ENCODE data around the gene CACNG3.
"Not testable (repeated sequence)": the region's sequence is repeated elsewhere in the genome, so short reads cannot be mapped to it uniquely, and the experiment has no call there.

Gene CACNG3

GRCh38 chr16:24337013-24337412, 80.9 kb downstream of the CACNG3 start:
- no peak for DNase-seq

DNA sequence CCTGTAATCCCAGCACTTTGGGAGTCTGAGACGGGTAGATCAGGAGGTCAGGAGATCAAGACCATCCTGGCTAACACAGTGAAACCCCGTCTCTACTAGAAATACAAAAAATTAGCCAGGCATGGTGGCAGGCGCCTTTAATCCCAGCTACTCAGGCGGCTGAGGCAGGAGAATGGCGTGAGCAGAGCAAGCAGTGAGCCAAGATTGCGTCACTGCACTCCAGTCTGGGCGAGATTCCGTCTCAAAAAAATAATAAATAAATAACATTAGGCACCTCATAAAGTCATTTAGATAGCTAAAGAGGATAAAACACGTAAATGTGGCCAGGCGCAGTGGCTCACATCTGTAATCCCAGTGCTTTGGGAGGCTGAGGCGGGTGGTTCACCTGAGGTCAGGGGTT, 87.7 kb downstream of the CACNG3 start:
- DNase-seq = not testable (repeated sequence)

GRCh38 chr16:24344784-24345183, 88.6 kb downstream of the CACNG3 start:
- no peak for DNase-seq

DNA sequence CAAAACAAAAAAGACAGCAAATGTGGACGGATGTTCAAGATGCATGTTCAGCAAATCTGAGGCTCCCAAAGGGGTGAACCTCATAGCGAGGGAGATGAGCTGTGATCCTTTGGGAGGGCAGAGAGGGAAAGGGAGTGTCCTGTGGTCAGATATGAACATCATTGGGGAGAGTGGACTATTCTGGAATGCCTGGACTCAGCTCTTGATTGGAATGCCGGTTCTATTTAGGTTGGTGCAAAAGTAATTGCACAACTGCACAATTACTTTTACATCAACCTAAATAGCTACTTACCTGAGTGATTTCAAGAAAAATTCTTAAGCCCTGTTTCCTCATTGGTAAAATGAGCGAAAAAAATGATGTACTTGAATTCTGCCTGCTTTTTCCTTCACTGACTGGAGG, 89.6 kb downstream of the CACNG3 start:
- DNase-seq = no peak

- DNase-seq = no peak
Measured at GRCh38 chr16:24346734-24347133, 90.6 kb downstream of the CACNG3 start.

DNA sequence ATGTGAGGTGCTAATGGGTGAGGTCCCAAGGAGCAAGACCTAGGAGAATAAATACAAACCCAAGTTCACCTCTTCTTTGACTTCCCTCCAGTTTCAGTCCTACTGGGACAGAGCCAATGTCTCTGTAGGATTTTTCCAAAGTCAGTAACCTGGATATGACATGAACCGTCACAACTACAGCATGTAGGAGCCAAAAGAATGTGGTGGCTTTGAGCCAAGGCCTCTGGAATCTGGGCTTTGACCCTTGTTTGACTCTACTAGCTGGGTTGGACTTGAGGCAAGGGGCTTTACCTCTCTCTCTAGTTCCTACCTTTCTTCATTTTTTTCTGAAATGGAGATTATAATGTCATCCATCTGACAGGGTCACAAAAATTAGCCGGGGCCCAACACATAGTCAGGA, 91.4 kb downstream of the CACNG3 start:
- no peak for DNase-seq

DNA sequence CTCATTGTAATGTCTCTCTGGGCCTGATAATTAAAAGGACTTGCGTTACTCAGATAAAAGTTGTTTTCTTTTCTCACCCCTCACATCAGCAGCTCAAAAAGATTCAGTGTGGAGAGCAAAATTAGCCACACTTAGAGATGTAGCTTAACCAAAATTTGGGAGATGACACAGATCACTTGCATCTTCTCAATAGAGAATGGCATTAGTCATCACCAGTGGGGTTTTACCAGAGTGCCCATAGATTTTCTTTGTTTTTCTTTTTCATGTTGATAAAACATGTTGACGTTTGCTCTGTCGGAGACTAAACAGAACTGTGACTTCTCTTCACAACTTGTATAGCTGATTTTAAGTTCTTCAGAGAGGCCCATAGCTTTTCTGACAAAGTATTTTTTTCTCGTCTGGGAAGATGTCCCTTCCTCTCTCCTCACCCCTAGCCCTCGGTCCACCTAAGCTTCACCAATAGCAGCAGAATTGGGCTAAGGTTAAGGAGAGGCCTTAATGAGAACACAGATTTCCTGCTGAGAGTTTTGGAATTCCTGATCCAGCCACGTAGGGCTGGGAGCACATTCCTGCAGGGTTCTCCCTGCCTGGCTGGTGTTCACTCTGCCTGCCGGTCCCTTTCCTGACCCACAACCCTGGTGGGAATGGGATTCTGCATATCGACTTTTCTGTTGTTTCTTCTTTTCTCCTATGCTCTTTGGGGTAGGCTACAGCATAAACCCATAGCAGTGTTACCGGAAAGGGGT, 92.6 kb downstream of the CACNG3 start:
- no peak for DNase-seq

DNA sequence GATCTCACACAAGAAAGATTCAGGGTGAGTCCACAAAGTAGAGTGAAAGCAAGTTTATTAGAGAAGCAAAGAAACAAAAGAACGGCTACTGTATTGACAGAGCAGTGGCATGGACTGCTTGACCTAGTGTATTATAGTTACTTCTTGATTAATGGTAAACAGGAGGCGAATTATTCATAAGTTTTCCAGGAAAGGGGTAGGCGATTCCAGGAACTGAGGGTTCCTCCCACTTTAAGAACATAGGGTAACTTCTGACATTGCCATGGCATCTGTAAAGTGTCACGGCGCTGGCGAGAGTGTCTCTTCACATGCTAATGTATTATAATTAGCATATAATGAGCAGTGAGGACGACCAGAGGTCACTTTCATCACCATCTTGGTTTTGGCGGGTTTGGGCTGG, 93.2 kb downstream of the CACNG3 start:
- DNase-seq = no peak

- no peak for DNase-seq
Measured at GRCh38 chr16:24352746-24353145, 96.6 kb downstream of the CACNG3 start.

DNA sequence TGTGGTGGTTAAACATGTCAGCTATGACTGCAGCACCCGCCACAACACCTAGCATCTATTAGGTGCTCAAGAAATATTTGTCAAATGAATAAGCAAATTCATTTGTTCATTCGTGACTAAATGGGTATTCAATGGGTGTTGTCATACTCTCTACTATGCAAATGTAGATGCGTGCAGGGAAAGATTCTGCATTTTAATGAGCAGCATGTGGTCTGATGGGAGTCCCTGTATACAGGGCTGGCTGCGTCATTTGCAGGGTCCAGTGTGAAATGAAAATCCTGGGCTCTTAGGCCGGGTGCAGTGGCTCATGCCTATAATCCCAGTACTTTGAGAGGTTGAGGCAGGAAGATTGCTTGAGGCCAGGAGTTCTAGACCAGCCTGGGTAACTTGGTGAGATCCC, 97.5 kb downstream of the CACNG3 start:
- DNase-seq = no peak

- DNase-seq = no peak
Measured at GRCh38 chr16:24357511-24357910, 101.4 kb downstream of the CACNG3 start.

DNA sequence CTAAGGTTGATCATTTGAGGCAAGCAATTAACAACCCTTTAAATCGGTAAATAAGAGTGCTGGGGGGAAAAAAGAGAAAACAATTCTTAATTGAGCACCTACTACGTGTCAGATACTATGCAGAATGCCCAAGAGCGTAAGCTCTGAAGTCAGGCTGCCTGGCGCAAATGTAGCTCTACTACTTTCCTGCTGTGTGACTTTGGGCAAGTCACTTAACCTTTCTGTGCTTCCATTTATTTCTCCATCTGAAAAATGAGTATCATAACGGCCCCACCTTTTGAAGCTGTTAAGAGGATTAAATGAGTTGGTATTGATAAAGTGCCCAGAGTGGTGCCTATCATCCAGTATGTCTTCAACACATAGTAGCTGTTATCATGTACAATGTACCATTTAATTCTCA, 102.0 kb downstream of the CACNG3 start:
- no peak for DNase-seq

GRCh38 chr16:24359490-24359889, 103.4 kb downstream of the CACNG3 start:
- no peak for DNase-seq

GRCh38 chr16:24360936-24361335, 104.8 kb downstream of the CACNG3 start:
- DNase-seq = no peak

GRCh38 chr16:24364596-24364995, 108.5 kb downstream of the CACNG3 start:
- DNase-seq = no peak

DNA sequence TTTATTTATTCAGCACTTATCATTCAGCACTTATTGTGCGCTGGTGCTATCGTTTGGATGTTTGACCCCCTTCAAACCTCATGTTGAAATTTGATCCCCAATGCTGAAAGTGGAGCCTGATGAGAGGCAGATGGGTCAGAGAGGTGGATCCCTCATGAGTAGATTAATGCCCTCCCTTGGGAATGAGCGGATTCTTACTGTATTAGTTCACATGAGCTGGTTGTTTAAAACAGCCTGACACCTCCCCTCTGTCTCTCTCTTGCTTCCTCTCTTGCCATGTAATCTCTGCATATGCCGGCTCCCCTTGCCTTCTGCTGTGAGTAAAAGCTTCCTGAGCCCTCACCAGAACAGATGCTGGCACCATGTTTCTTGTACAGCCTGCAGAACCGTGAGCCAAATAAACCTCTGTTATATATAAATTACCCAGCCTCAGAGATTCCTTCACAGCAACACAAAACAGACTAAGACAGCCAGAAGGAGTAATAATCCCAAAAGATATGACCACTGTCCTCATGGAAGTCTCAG, 111.1 kb downstream of the CACNG3 start:
- DNase-seq = no peak

GRCh38 chr16:24372824-24373223, 116.7 kb downstream of the CACNG3 start:
- no peak for DNase-seq

DNA sequence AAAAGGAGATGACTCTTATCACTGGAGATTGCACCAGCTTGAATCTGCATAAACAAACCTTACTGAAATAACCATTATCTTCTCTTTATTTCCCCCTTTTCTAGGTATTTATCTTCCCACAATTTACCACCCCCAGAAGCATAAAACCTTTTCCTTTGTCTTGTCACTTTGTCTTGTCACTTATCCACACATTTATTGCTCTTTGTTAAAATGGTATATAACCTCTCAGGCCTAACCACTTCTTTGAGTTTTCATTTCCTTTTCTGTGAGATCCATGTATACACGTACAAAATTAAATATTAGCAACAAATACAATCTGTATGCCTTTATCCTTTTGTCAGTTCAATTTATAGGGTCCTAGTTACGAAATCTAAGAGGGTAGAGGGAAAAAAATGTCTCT, 122.9 kb downstream of the CACNG3 start:
- DNase-seq = no peak

- no peak for DNase-seq
Measured at GRCh38 chr16:24381470-24382118, 125.5 kb downstream of the CACNG3 start.

- DNase-seq = no peak
Measured at GRCh38 chr16:24382762-24383407, 126.8 kb downstream of the CACNG3 start.

DNA sequence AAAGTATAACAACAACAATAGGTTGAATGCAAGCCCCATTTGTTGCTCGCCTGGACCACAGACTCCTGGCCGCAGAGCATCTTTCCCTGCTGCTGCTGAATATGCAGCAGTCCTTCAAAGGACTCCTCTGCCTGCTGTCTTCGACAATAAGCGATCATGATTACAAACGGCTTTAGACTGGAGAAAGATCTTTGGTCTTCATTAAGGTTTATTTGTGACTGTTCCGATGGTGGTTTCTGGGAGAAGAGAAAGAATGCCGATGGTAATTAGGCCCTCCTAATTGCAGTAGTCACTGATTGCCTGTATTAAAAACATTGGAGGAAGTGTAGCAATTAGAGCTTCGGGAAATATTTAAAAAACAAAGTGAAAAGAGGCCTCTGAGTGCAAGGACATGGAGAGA, 138.2 kb downstream of the CACNG3 start:
- no peak for DNase-seq

DNA sequence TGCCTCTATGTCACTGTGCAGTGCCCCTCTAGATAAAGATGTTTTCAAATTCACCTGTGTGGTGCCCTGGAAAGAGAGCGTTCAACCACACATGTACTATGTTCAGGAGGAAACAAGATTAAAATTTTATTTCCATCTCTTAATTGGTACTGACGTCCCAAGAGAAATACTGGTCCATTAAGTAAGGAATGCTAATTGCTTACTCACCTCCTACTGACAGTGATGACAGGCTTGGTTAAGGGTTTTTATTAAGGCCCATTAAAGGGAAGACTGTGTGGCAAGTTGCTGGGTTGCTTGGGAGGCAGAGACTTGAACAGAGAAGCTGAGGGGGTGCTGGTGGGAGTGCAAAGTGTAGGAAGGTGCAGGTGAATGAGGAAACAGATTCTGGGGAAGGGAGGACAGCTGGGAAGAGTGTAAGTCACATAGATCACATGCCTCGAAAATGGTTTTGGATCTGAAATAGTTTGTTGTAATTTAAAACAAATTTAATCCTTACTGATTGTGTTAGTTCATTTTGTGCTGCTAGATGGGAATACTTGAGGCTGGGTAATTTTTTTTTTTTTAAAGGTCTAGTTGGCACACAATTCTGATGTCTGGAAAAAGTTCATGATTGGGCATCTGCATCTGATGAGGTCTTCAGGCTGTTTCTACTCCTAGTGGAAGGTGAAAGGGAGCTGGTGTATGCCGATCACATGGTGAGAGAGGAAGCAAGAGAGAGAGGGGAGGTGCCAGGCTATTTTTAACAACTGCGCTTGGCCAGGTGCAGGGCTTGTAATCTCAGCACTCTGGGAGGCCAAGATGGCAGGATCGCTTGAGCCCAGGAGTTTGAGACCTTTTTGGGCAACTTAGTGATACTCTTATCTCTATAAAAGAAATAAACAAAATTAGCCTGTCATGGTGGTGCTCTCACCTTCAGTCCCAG, 140.5 kb downstream of the CACNG3 start:
- no peak for DNase-seq

DNA sequence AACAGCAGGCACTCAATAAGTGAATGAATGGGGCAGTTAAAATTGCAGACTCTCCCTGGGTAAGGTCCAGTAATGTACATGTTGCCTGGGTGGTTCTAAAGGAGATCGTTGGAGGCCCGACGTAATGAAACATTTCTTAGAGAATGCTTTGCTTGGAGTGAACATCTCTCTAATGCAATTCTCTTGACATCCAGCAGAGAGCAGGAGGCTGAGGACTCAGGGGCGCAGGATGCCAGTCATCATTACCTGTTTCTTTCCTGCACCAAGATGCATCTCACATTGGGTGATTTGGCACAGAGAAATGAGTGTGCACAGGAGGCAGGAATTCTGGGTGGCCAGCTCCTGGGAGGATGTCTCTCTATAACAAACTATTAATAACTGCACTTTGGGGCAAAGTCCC, 152.9 kb downstream of the CACNG3 start:
- DNase-seq = no peak
